ENCODE measurements around the gene ZNF189.

DNA sequence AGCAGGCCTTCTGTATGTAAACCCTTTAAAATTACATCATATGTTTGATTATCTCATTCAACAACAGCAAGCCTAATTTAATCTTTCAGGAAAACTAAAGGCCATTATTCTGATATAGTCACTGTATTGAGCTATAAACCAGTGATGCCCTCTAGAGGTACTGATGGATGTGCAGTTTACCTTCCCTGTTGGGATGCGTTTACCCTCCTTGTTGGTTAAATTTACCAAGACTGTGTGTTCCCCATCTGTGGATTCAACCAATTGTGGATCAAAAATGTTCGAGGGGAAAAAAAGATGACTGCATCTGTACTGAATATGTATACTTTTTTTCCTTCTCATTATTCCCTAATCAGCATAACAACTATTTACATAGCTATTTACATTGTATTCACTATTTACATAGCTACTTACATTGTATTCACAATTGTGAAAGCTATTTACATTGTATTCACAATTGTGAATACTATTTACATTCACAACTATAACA, 10.1 kb upstream of the ZNF189 start:
- peak in 1 of 5 experiments; percentile 9 for TF ChIP-seq CTCF (IDR thresholded peaks at IDR 0.05)
- no peak for TF ChIP-seq POLR2A (IDR thresholded peaks at IDR 0.05)
- no peak for TF ChIP-seq EP300 (IDR thresholded peaks at IDR 0.05)

All from tibial nerve (tissue), 4 donors.